Keratinocyte (primary cell): ENCODE results near the gene ZNF19.

ENCODE experiments used
- EZH2 ChIP-seq: IDR thresholded peaks from one replicate; pipeline ENCODE4 v1.6.1; 2012; ENCODE audit warnings: inconsistent platforms, mild to moderate bottlenecking, low read length, moderate library complexity
- TF ChIP-seq, protein P1 (sequence below), 3 experiments: IDR thresholded peaks in 1 of 3; conservative IDR thresholded peaks in 1 of 3; optimal IDR thresholded peaks in 1 of 3; 2 replicates in 2 of 3; 3 replicates in 1 of 3; pipeline versions ENCODE3 to v1.5.1; 2011; ENCODE audit warnings: low read length in 3 of 3, mild to moderate bottlenecking in 3 of 3, moderate library complexity in 2 of 3, control low read depth in 1 of 3, inconsistent platforms in 1 of 3; ENCODE audit not compliant: insufficient read depth in 2 of 3; ENCODE audit errors: extremely low read depth in 1 of 3

- TF ChIP-seq, protein P1, sequence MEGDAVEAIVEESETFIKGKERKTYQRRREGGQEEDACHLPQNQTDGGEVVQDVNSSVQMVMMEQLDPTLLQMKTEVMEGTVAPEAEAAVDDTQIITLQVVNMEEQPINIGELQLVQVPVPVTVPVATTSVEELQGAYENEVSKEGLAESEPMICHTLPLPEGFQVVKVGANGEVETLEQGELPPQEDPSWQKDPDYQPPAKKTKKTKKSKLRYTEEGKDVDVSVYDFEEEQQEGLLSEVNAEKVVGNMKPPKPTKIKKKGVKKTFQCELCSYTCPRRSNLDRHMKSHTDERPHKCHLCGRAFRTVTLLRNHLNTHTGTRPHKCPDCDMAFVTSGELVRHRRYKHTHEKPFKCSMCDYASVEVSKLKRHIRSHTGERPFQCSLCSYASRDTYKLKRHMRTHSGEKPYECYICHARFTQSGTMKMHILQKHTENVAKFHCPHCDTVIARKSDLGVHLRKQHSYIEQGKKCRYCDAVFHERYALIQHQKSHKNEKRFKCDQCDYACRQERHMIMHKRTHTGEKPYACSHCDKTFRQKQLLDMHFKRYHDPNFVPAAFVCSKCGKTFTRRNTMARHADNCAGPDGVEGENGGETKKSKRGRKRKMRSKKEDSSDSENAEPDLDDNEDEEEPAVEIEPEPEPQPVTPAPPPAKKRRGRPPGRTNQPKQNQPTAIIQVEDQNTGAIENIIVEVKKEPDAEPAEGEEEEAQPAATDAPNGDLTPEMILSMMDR (optimal IDR thresholded peaks at IDR 0.05 in 1 of 3, IDR thresholded peaks at IDR 0.05 in 1 of 3, conservative IDR thresholded peaks at IDR 0.05 in 1 of 3; ENCODE audit: extremely low read depth in 1 of 3, insufficient read depth in 2 of 3, low read length in 3 of 3), result peak; percentile 55 to 69 (median 57)
- no peak for TF ChIP-seq EZH2
Measured at GRCh38 chr16:71479420-71479819, 9.7 kb downstream of the ZNF19 start.
